Ishikawa (cell line): ENCODE measurements around the gene PPRC1.

Source experiments
- CEBPB ChIP-seq: IDR thresholded peaks from 2 replicates; pipeline ENCODE4 v1.6.1; 2012
- CREB1 ChIP-seq: IDR thresholded peaks from 2 replicates; pipeline ENCODE4 v1.6.1; 2012; ENCODE audit warnings: low read depth
- EGR1 ChIP-seq: IDR thresholded peaks from 2 replicates; pipeline ENCODE4 v1.6.1; 2012
- EP300 ChIP-seq: IDR thresholded peaks from 2 replicates; pipeline ENCODE4 v1.6.1; 2012; ENCODE audit warnings: borderline replicate concordance
- FOXM1 ChIP-seq: IDR thresholded peaks from 2 replicates; pipeline ENCODE4 v1.6.1; 2012; ENCODE audit warnings: low read depth, borderline replicate concordance
- MAX ChIP-seq: IDR thresholded peaks from 2 replicates; pipeline ENCODE4 v1.6.1; 2012
- NFIC ChIP-seq: IDR thresholded peaks from 2 replicates; pipeline ENCODE4 v1.6.1; 2012
- RAD21 ChIP-seq: IDR thresholded peaks from 2 replicates; pipeline ENCODE4 v1.6.1; 2012; ENCODE audit warnings: low read depth
- REST ChIP-seq: IDR thresholded peaks from 2 replicates; pipeline ENCODE4 v1.6.1; 2012; ENCODE audit warnings: low read depth, mild to moderate bottlenecking
- TAF1 ChIP-seq: IDR thresholded peaks from 2 replicates; pipeline ENCODE4 v1.6.1; 2012; ENCODE audit warnings: low read depth, mild to moderate bottlenecking
- TCF12 ChIP-seq: IDR thresholded peaks from 2 replicates; pipeline ENCODE4 v1.6.1; 2012; ENCODE audit warnings: low read depth
- YY1 ChIP-seq: IDR thresholded peaks from 2 replicates; pipeline ENCODE4 v1.6.1; 2012; ENCODE audit warnings: low read depth
- TF ChIP-seq, protein P1 (sequence below): IDR thresholded peaks from 2 replicates; pipeline ENCODE4 v1.6.1; 2012

GRCh38 chr10:102191956-102192355, 59.1 kb downstream of the PPRC1 start:
- TF ChIP-seq YY1: no peak
- no peak for TF ChIP-seq TCF12
- TF ChIP-seq, protein P1, sequence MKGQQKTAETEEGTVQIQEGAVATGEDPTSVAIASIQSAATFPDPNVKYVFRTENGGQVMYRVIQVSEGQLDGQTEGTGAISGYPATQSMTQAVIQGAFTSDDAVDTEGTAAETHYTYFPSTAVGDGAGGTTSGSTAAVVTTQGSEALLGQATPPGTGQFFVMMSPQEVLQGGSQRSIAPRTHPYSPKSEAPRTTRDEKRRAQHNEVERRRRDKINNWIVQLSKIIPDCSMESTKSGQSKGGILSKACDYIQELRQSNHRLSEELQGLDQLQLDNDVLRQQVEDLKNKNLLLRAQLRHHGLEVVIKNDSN: no peak
- no peak for TF ChIP-seq MAX
- TF ChIP-seq CREB1: no peak
- no peak for TF ChIP-seq CEBPB
- no peak for TF ChIP-seq FOXM1
- no peak for TF ChIP-seq NFIC
- no peak for TF ChIP-seq EGR1
- TF ChIP-seq TAF1: no peak
- no peak for TF ChIP-seq EP300
- TF ChIP-seq RAD21: no peak
- no peak for TF ChIP-seq REST
